GM21447 (cell line): ENCODE results near the gene SMIM35.

Source experiments
- ATAC-seq: cut with Tn5 transposase; IDR thresholded peaks from one replicate; pipeline ENCODE4 v1.9.1; 2021; ENCODE audit not compliant: unreplicated experiment

The SMIM35 gene

GRCh38 chr11:117969160-117969991, 117.4 kb downstream of the SMIM35 start:
- no peak for ATAC-seq

GRCh38 chr11:117966908-117967307, 119.9 kb downstream of the SMIM35 start:
- ATAC-seq, result no peak

DNA sequence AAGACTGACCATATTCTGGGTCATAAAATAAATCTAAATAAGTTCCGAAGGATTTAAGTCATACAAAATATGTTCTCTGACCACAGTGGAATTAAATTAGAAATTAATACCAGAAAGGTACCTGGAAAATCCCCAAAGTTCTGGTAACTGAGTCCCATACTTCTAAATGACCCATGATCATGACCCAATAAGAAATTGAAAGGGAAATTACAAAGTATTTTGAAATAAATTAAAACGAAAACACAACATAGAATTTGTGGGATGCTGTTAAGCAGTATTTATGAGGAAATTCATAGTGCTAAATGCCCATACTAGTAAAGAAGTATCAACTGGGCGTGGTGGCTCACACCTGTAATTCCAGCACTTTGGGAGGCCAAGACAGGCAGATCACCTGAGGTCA, 123.9 kb downstream of the SMIM35 start:
- ATAC-seq, result no peak

- ATAC-seq, result no peak
These were observed 124.9 kb downstream of the SMIM35 start for GRCh38 chr11:117961896-117962295.

- ATAC-seq, result no peak
These were observed 126.4 kb downstream of the SMIM35 start for GRCh38 chr11:117960406-117960805.

DNA sequence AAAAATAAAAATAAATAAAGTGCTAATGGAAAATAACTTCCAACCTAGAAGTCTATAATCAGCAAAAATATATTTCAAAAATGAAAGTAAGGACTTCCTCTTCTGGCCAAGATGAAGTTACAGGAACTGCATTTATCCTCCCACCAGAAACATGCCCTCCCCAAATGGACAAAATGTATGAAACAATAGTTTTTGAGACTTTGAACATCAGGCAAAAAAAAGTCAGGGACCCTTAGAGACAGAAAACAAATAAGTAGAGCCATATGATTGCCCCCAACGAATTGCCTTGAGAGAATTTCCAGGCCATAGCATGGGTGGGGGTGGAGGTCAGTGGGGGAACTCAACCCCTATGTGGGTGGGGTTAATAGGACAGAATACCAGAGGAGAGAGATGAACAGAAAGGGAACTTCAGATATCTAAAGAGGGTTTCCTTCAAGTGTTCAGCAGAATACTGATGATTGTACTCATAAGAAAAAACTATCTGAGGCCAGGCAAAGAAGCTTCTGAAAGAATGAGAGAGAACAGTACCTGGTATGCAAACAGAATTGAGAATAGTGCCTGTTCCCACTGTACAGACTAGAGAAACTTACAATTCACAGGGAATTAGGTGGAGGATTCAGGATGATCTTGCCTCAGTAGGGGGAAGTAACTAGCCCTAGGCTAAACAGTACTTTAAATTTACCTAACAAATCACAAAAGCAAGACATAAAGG, 127.2 kb downstream of the SMIM35 start:
- no peak for ATAC-seq

DNA sequence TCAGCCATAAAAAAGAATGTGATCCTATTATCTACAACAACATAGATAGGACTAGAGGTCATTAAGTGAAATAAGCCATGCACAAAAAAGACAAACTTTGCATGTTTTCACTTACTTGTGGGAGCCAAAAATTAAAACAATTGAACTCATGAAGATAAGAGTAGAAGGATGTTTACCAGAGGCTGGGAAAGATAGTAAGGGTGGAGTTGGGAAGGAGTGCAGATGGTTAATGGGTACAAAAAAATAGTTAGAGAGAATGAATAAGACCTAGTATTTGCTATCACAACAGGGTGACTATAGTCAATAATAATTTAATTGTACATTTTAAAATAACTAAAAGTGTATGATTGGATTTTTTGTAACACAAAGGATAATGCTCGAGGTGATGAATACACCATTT, 127.8 kb downstream of the SMIM35 start:
- no peak for ATAC-seq
